Measurements from ENCODE around the gene TSPO2.

The TSPO2 gene

GRCh38 chr6:41075651-41076626 is 33.7 kb downstream of the TSPO2 start:
- no peak for DNase-seq (ENCODE audit: low read depth in 2 of 2)

- DNase-seq (ENCODE audit: low read depth in 2 of 2) = no peak
These were observed 35.3 kb downstream of the TSPO2 start for GRCh38 chr6:41077536-41077935.

GRCh38 chr6:41078101-41078500 is 35.8 kb downstream of the TSPO2 start:
- DNase-seq (ENCODE audit: low read depth in 2 of 2) = no peak

- DNase-seq (ENCODE audit: low read depth in 2 of 2) = no peak
These were observed 36.8 kb downstream of the TSPO2 start for GRCh38 chr6:41079080-41079479.

GRCh38 chr6:41080621-41081020 is 38.4 kb downstream of the TSPO2 start:
- DNase-seq (ENCODE audit: low read depth in 2 of 2) = no peak

- DNase-seq (ENCODE audit: low read depth in 2 of 2) = no peak
These were observed 40.8 kb downstream of the TSPO2 start for GRCh38 chr6:41083072-41083471.

GRCh38 chr6:41085182-41085581 is 42.9 kb downstream of the TSPO2 start:
- DNase-seq (ENCODE audit: low read depth in 2 of 2) = no peak

GRCh38 chr6:41088451-41088850 is 46.2 kb downstream of the TSPO2 start:
- no peak for DNase-seq (ENCODE audit: low read depth in 2 of 2)

- DNase-seq (ENCODE audit: low read depth in 2 of 2) = no peak
These were observed 48.8 kb downstream of the TSPO2 start for GRCh38 chr6:41090841-41091761.

GRCh38 chr6:41092421-41093140 is 50.3 kb downstream of the TSPO2 start:
- no peak for DNase-seq (ENCODE audit: low read depth in 2 of 2)

GRCh38 chr6:41093729-41094128 is 51.5 kb downstream of the TSPO2 start:
- no peak for DNase-seq (ENCODE audit: low read depth in 2 of 2)

All from stimulated activated CD8-positive, alpha-beta memory T cell treated with anti-CD3 and anti-CD28 coated beads, Interleukin-2, amount 100 ng/mL, for 1 hour (primary cell).